Esophagus muscularis mucosa (tissue), 4 donors: ENCODE measurements around the gene SH3GL3. TPM values are rescaled to one million over a fixed set of nuclear protein-coding genes. Genes with fewer than 3 reads are reported as not detected.

Experiments
- DNase-seq: peaks from one replicate; pipeline ENCODE4 v3.0.0-alpha.2; 2017; ENCODE audit errors: extremely low spot score
- H3K27ac ChIP-seq, 4 donors: fragments of 200-600 bp; sonication (generic); replicated peaks in 1 of 4; 1 replicate in 3 of 4; 2 replicates in 1 of 4; pipeline ENCODE4 v1.5.1; 2016 to 2019; ENCODE audit warnings: mild to moderate bottlenecking in 1 of 4
- H3K27me3 ChIP-seq, 4 donors: fragments of 200-600 bp; sonication (generic); one replicate each; pipeline versions ENCODE4 v1.5.1 to v1.6.0; 2016 to 2019
- H3K36me3 ChIP-seq, 4 donors: fragments of 200-600 bp; sonication (generic); one replicate each; pipeline ENCODE4 v1.5.1; 2016 to 2019
- H3K4me1 ChIP-seq, 4 donors: fragments of 200-600 bp; sonication (generic); one replicate each; pipeline ENCODE4 v1.5.1; 2016 to 2019
- H3K4me3 ChIP-seq, 4 donors: fragments of 200-600 bp; sonication (generic); 1 replicate in 2 of 4; 2 replicates in 2 of 4; pipeline ENCODE4 v1.5.1; 2016 to 2019; ENCODE audit warnings: mild to moderate bottlenecking in 4 of 4, moderate library complexity in 1 of 4
- H3K9me3 ChIP-seq, 4 donors: fragments of 200-600 bp; sonication (generic); 1 replicate in 3 of 4; 2 replicates in 1 of 4; pipeline ENCODE4 v1.5.1; 2016 to 2019
- EP300 ChIP-seq: sonication (generic); formaldehyde crosslinking; IDR thresholded peaks from one replicate; pipeline ENCODE4 v1.6.1; 2017; ENCODE audit warnings: antibody characterized with exemption
- POLR2A ChIP-seq: fragments of 450-650 bp; IDR thresholded peaks from one replicate; pipeline ENCODE4 v1.6.1; 2017; ENCODE audit warnings: antibody characterized with exemption, moderate library complexity, mild to moderate bottlenecking, low read depth
- POLR2AphosphoS5 ChIP-seq, 2 donors: sonication (generic); formaldehyde crosslinking; IDR thresholded peaks; one replicate each; pipeline ENCODE4 v1.6.1; 2017; ENCODE audit warnings: antibody characterized with exemption in 2 of 2
- WGBS: methylation state at CpG from one replicate; pipeline ENCODE4 v1.1.5; 2018; 5-methylcytosine and 5-hydroxymethylcytosine counted together
- intact Hi-C: fragments of 100-400 bp; cut with DNase I; formaldehyde crosslinking; loops from one replicate; pipeline ENCODE4 v1.15.1; 2023
- total RNA-seq, 4 donors: library from RNA; depleted of rRNA; stranded (reverse); fragments of >200 nt; gene quantifications; one replicate each; pipeline versions ENCODE4 v1.1.0 to v1.2.1, GENCODE V29; 2016
- TF ChIP-seq, protein P1 (sequence below), 3 experiments: fragments of 200-600 bp in 2 of 3; fragments of 450-650 bp in 1 of 3; sonication (generic) in 2 of 3; IDR thresholded peaks; one replicate each; pipeline ENCODE4 v1.5.1; 2017 to 2019; ENCODE audit warnings: antibody characterized with exemption in 3 of 3, mild to moderate bottlenecking in 2 of 3, moderate library complexity in 1 of 3

The SH3GL3 gene
- total RNA-seq, 4 donors from 2014 or later: 0.19 TPM; not detected in 3

DNA sequence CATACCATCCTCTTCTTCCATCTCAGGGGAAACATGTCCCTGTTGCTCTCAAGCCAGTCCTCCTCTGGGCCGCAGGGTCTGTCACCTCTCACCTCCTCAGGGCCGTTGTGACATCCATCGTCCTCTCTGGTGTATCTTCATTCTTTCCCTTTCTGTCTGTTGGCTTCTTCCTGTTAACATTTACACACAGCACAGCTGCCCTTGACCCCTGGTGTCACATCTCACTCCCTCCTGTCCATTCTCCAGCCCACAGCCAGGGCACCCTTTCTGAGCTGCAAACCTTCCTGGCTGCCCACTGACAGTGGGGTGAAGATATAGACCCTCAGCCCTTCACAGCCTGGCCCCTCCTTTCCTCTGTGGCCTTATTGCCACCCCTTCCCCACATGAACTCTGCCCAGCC is 127.2 kb downstream of the SH3GL3 start:
- Histone ChIP-seq H3K27ac (no peak overlapping the region), H3K4me3 (no peak overlapping the region), H3K9me3 (no peaks in the 10 kb centered on the region), H3K36me3 (no peaks in the 10 kb centered on the region), H3K27me3 (no peaks in the 10 kb centered on the region), H3K4me1 (no peaks in the 10 kb centered on the region)
- TF ChIP-seq, protein P1, sequence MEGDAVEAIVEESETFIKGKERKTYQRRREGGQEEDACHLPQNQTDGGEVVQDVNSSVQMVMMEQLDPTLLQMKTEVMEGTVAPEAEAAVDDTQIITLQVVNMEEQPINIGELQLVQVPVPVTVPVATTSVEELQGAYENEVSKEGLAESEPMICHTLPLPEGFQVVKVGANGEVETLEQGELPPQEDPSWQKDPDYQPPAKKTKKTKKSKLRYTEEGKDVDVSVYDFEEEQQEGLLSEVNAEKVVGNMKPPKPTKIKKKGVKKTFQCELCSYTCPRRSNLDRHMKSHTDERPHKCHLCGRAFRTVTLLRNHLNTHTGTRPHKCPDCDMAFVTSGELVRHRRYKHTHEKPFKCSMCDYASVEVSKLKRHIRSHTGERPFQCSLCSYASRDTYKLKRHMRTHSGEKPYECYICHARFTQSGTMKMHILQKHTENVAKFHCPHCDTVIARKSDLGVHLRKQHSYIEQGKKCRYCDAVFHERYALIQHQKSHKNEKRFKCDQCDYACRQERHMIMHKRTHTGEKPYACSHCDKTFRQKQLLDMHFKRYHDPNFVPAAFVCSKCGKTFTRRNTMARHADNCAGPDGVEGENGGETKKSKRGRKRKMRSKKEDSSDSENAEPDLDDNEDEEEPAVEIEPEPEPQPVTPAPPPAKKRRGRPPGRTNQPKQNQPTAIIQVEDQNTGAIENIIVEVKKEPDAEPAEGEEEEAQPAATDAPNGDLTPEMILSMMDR (IDR thresholded peaks at IDR 0.05): no peak
- TF ChIP-seq EP300 (no peak), POLR2A (no peak)
- WGBS: 62% methylated on average over 3 of the region's 3 CpGs
- intact Hi-C loops: loop anchor here (5.0 kb wide), 1 partner anchor 173 kb away; no protein-coding TSS in a partner anchor
- DNase-seq: no peak

DNA sequence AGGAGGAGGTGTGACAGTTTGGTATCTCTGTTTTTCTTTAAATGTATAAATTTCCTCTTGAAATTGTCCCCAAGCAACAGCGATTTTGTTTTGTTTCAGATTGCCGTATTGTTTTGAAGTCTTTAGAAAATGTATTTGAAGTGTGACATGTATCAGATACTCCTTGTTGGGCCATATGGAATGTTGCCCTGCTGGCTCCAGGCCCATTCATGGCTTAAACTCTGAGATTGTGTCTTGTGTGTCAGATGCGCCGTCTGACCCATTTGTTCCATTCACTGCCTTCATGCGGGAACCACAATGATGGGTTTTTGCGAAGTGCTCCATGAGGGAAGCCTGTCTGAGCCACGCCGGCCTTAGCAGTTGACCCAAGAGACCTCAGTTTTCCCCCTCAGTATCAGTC is 131.6 kb downstream of the SH3GL3 start:
- WGBS: 97% methylated on average over 8 of the region's 8 CpGs
- Histone ChIP-seq H3K27ac (no peak overlapping the region), H3K4me3 (no peak overlapping the region), H3K9me3 (no peaks in the 10 kb centered on the region), H3K27me3 (no peaks in the 10 kb centered on the region), H3K4me1 (no peaks in the 10 kb centered on the region), H3K36me3 (no peaks in the 10 kb centered on the region)
- intact Hi-C loops: no loop called here
- TF ChIP-seq POLR2AphosphoS5 (IDR thresholded peaks at IDR 0.05): no peak
- no peak for TF ChIP-seq EP300
- TF ChIP-seq POLR2A: no peak
- TF ChIP-seq, protein P1 (IDR thresholded peaks at IDR 0.05): no peak
- DNase-seq: no peak

DNA sequence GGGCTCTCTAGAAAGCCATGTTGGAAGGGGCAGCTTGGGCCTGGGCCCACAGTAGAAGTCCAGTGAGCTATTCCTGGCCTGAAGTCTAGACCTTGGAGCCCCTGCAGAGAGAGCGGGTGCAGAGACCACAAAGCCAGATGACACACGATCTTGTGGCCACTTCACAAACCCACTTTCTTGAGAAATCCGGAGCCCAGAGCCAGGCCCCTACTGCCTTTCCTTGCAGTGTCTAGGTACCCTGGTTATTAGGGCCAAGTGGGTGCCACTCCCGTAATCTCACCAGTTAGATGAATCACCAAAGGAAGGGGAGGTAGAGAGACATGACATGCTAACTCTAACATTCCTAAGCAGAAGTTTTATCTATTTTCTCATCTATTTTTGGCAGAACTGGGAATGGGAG is 134.2 kb downstream of the SH3GL3 start:
- Histone ChIP-seq H3K4me3 (no peak overlapping the region), H3K27ac (no peak overlapping the region), H3K9me3 (no peaks in the 10 kb centered on the region), H3K36me3 (no peaks in the 10 kb centered on the region), H3K27me3 (no peaks in the 10 kb centered on the region), H3K4me1 (no peaks in the 10 kb centered on the region)
- intact Hi-C loops: no loop called here
- TF ChIP-seq, protein P1 (IDR thresholded peaks at IDR 0.05): no peak
- TF ChIP-seq POLR2A: no peak
- TF ChIP-seq POLR2AphosphoS5 (IDR thresholded peaks at IDR 0.05): no peak
- no peak for TF ChIP-seq EP300
- DNase-seq: no peak
- WGBS: 98% methylated on average over 4 of the region's 4 CpGs

DNA sequence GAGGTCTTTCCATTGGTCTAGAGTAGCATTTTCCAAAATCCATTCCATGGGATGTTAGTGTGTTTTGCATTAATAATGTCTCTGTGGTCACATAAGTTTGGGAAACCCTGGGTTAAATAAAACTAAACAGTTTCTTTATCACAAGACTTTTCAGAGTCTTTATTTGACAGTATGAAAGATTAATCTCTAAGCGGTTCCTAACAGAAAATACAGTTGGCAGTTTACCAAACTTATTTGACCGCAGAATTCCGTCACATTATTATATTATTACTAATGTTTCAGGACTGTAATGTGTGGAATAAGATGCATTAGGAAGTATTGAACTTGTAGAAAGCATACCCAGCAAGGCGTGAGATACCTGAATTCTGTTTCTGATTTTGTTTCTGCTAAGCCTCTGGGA is 135.2 kb downstream of the SH3GL3 start:
- intact Hi-C loops: no loop called here
- no peaks in the 10 kb centered on the region for H3K9me3 ChIP-seq
- H3K27ac ChIP-seq: no peak overlapping the region
- DNase-seq: no peak
- TF ChIP-seq POLR2A (no peak), POLR2AphosphoS5 (IDR thresholded peaks at IDR 0.05) (no peak), EP300 (no peak)
- TF ChIP-seq, protein P1 (IDR thresholded peaks at IDR 0.05): no peak
- WGBS: 40% methylated on average over 4 of the region's 4 CpGs
- H3K36me3 ChIP-seq: no peaks in the 10 kb centered on the region
- H3K4me1 ChIP-seq: no peaks in the 10 kb centered on the region
- H3K4me3 ChIP-seq: no peak overlapping the region
- H3K27me3 ChIP-seq: no peaks in the 10 kb centered on the region

DNA sequence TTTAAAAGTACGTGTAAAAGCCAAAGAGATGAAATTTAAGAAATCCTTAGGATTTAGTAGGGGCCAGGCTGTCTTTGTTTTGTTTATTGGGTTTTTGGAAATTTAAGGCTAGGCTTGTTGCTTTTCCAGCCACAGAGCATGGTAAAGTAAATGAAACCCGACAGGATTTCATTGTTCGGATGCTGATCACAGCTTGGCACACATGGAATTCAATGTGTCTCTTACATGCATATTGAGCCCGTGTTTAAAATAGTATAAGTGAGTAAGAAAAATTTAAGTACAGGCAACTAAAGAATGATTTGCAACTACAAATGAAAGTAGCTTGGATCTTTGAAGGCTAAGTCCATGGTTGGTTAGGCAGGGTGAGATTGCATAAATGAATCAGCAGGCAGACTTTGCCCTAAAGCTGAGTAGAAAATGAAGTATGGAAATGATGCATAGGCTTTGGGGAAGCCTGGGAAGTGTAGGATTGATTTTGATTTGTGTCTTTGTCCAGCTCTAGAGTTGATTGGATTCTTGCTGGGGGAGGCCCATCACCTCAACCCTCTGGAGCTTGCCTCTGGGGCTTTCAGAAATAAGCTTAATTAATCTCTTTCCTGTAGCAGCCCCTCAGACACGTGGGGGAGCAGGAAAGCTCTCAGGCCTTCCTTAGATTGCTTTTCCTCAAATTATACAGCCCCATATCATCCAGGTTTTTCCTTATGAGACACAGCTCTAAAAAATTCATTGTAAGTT is 138.6 kb downstream of the SH3GL3 start:
- Histone ChIP-seq H3K27me3 (no peaks in the 10 kb centered on the region), H3K4me3 (no peak overlapping the region), H3K4me1 (no peaks in the 10 kb centered on the region), H3K27ac (no peak overlapping the region), H3K36me3 (no peaks in the 10 kb centered on the region), H3K9me3 (no peaks in the 10 kb centered on the region)
- TF ChIP-seq, protein P1 (IDR thresholded peaks at IDR 0.05): no peak
- TF ChIP-seq POLR2A (no peak), POLR2AphosphoS5 (IDR thresholded peaks at IDR 0.05) (no peak), EP300 (no peak)
- intact Hi-C loops: no loop called here
- WGBS: 79% methylated on average over 5 of the region's 5 CpGs
- no peak for DNase-seq
